Measurements from ENCODE around the gene TREM1.
"Not testable (repeated sequence)": the region's sequence is repeated elsewhere in the genome, so short reads cannot be mapped to it uniquely, and the experiment has no call there.

Gene TREM1

GRCh38 chr6:41297248-41297647 is 10.8 kb upstream of the TREM1 start:
- DNase-seq (ENCODE audit: low read depth in 2 of 2) = not testable (repeated sequence)

- DNase-seq (ENCODE audit: low read depth in 2 of 2) = no peak
Measured at GRCh38 chr6:41294214-41294872, 7.9 kb upstream of the TREM1 start.

GRCh38 chr6:41291717-41292116 is 5.2 kb upstream of the TREM1 start:
- DNase-seq (ENCODE audit: low read depth in 2 of 2) = no peak

- DNase-seq (ENCODE audit: low read depth in 2 of 2) = no peak
Measured at GRCh38 chr6:41289815-41290214, 3.3 kb upstream of the TREM1 start.

- DNase-seq (ENCODE audit: low read depth in 2 of 2) = no peak
Measured at GRCh38 chr6:41288754-41289129, 2.3 kb upstream of the TREM1 start.

- no peak for DNase-seq (ENCODE audit: low read depth in 2 of 2)
Measured at GRCh38 chr6:41288030-41288753, 1.7 kb upstream of the TREM1 start.

- no peak for DNase-seq (ENCODE audit: low read depth in 2 of 2)
Measured at GRCh38 chr6:41284726-41285125, 1.8 kb downstream of the TREM1 start.

- DNase-seq (ENCODE audit: low read depth in 2 of 2) = no peak
Measured at GRCh38 chr6:41283600-41283999, 2.9 kb downstream of the TREM1 start.

GRCh38 chr6:41280381-41281057 is 6.0 kb downstream of the TREM1 start:
- no peak for DNase-seq (ENCODE audit: low read depth in 2 of 2)

GRCh38 chr6:41278699-41279405 is 7.6 kb downstream of the TREM1 start:
- DNase-seq (ENCODE audit: low read depth in 2 of 2) = peak in 1 of 2 experiments; percentile 1

- DNase-seq (ENCODE audit: low read depth in 2 of 2) = no peak
Measured at GRCh38 chr6:41277605-41278004, 8.9 kb downstream of the TREM1 start.

- DNase-seq (ENCODE audit: low read depth in 2 of 2) = no peak
Measured at GRCh38 chr6:41275489-41275888, 11.0 kb downstream of the TREM1 start.

GRCh38 chr6:41274256-41274655 is 12.2 kb downstream of the TREM1 start:
- no peak for DNase-seq (ENCODE audit: low read depth in 2 of 2)

GRCh38 chr6:41273714-41274113 is 12.8 kb downstream of the TREM1 start:
- no peak for DNase-seq (ENCODE audit: low read depth in 2 of 2)

GRCh38 chr6:41272591-41273240 is 13.8 kb downstream of the TREM1 start:
- no peak for DNase-seq (ENCODE audit: low read depth in 2 of 2)

GRCh38 chr6:41271901-41272395 is 14.5 kb downstream of the TREM1 start:
- DNase-seq (ENCODE audit: low read depth in 2 of 2) = no peak

GRCh38 chr6:41269716-41270115 is 16.8 kb downstream of the TREM1 start:
- DNase-seq (ENCODE audit: low read depth in 2 of 2) = no peak

GRCh38 chr6:41269166-41269565 is 17.3 kb downstream of the TREM1 start:
- DNase-seq (ENCODE audit: low read depth in 2 of 2) = no peak

- DNase-seq (ENCODE audit: low read depth in 2 of 2) = no peak
Measured at GRCh38 chr6:41268478-41268877, 18.0 kb downstream of the TREM1 start.

- no peak for DNase-seq (ENCODE audit: low read depth in 2 of 2)
Measured at GRCh38 chr6:41266541-41266940, 19.9 kb downstream of the TREM1 start.

- DNase-seq (ENCODE audit: low read depth in 2 of 2) = no peak
Measured at GRCh38 chr6:41263267-41263666, 23.2 kb downstream of the TREM1 start.

GRCh38 chr6:41262401-41262800 is 24.1 kb downstream of the TREM1 start:
- no peak for DNase-seq (ENCODE audit: low read depth in 2 of 2)
